GM12873 (cell line): Measurements from ENCODE around the gene DGKQ.

Source experiments
- TF ChIP-seq, protein P1 (sequence below): IDR thresholded peaks from 2 replicates; pipeline ENCODE4 v1.5.1; 2012; ENCODE audit warnings: low read depth, mild to moderate bottlenecking, moderate library complexity, low read length, control low read depth; ENCODE audit not compliant: insufficient read depth; ENCODE audit errors: missing control alignments

Gene DGKQ

GRCh38 chr4:949656-950055 is 23.7 kb downstream of the DGKQ start:
- TF ChIP-seq, protein P1, sequence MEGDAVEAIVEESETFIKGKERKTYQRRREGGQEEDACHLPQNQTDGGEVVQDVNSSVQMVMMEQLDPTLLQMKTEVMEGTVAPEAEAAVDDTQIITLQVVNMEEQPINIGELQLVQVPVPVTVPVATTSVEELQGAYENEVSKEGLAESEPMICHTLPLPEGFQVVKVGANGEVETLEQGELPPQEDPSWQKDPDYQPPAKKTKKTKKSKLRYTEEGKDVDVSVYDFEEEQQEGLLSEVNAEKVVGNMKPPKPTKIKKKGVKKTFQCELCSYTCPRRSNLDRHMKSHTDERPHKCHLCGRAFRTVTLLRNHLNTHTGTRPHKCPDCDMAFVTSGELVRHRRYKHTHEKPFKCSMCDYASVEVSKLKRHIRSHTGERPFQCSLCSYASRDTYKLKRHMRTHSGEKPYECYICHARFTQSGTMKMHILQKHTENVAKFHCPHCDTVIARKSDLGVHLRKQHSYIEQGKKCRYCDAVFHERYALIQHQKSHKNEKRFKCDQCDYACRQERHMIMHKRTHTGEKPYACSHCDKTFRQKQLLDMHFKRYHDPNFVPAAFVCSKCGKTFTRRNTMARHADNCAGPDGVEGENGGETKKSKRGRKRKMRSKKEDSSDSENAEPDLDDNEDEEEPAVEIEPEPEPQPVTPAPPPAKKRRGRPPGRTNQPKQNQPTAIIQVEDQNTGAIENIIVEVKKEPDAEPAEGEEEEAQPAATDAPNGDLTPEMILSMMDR: no peak

GRCh38 chr4:948936-949300 is 24.5 kb downstream of the DGKQ start:
- TF ChIP-seq, protein P1: no peak

DNA sequence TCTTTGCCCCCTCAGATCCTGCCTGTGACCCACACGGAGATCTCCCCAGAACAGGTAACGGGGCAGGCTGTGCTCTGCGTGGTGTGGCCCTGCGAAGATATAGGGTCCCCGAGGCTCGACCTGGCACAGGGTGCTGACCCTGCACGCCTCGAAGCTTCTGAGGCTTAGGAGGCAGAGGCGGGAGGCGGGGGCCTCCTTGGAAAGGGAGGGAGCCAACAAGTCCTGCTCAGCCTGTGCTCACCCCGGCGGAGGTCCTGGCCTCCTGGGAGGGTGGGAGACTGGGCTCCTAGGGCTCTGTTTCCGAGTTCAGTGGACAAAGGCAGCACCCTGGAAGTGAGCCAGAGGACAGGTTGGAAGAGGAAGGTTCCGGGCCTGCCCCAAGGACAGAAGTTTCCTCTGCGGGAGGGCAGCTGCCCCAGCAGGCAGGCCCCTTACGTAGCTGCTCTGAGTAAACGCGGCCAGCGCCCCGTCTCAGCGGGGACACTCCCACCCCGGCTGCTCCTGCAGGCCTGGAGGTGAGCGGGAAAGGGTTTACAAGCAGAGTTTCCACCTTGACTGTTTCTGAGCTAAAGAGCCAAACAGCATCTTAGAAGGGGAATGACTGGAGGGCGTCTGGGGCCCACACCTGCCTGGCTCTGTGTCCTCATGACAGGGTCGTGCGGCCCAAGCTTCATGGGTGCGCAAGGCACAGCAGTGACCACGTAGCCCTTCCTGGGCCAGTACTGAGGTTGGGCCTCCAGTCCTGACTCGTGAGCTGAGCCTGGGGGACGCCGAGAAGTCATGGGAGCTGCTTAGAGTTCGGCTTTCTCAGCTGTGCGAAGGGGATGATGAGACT is 25.1 kb downstream of the DGKQ start:
- TF ChIP-seq, protein P1: no peak

GRCh38 chr4:947491-947971 is 25.8 kb downstream of the DGKQ start:
- TF ChIP-seq, protein P1: no peak

DNA sequence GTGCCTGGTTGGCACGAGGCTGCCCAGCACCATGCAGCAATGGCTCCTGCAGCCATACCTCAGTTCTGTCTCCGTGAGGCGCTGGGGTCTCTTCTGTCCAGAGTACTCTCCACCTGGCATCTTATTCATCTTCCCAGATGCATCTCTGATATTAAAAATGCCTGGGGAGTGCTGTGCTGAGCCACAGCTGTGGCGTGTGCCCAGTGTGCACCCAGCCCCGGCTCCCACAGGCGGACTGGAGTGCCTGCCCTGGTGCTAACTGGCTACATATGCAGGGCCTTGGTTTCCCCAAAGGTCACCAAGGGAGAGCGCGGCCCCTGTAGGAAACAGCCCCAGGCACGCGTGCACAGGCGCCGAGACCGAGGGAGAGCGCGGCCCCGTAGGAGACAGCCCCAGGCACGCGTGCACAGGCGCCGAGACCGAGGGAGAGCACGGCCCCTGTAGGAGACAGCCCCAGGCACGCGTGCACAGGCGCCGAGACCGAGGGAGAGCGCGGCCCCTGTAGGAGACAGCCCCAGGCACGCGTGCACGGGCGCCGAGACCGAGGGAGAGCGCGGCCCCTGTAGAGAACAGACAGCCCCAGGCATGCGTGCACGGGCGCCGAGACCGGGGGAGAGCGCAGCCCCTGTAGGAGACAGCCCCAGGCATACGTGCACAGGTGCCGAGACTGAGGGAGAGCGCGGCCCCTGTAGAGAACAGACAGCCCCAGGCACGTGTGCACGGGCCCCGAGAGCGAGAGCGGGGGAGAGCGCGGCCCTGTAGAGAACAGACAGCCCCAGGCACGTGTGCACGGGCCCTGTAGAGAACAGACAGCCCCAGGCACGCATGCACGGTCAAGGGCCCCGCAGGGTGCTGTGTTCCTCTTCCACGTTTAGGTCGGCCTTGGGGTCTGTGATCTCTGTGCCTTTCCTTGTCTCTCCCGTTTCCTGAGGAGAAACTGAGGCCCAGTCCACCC is 26.6 kb downstream of the DGKQ start:
- TF ChIP-seq, protein P1: no peak

DNA sequence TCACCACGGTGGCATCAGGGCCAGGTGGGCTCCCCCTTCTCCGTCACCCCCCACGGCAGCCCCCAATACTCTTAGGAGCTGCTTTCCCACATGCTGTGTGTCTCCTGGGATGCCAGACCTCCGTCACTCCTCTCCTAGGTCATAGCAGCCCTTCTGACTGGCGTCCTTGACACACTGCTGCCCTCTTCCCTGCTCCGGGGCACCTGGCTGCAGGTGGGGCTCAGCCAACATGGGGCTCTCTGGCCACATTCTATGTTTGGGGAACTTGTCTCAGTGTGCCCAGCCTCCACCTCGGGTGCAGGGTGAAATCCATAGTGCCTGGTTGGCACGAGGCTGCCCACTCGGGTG is 27.3 kb downstream of the DGKQ start:
- TF ChIP-seq, protein P1: no peak
